HFF-Myc (cell line): ENCODE measurements around the gene BOC.

Experiments used
- DNase-seq: peaks from one replicate; pipeline ENCODE4 v3.0.0-alpha.2; 2011; ENCODE audit warnings: low read depth; ENCODE audit errors: extremely low read depth
- H3K4me3 ChIP-seq: replicated peaks from 2 replicates; pipeline ENCODE4 v1.5.1; 2011; ENCODE audit warnings: low read depth, mild to moderate bottlenecking, control low read depth, low read length
- CTCF ChIP-seq: IDR thresholded peaks from 2 replicates; pipeline ENCODE4 v1.5.1; 2012; ENCODE audit warnings: mild to moderate bottlenecking, low read depth, low read length, control low read depth; ENCODE audit errors: missing control alignments

The BOC gene

GRCh38 chr3:113174304-113174703, 37.1 kb upstream of the BOC start:
- no peak for DNase-seq
- no peak for TF ChIP-seq CTCF
- H3K4me3 ChIP-seq = no peak overlapping the region

- no peak for TF ChIP-seq CTCF
- DNase-seq = no peak
- no peak overlapping the region for H3K4me3 ChIP-seq
Observed at GRCh38 chr3:113174801-113175485, 36.4 kb upstream of the BOC start.

- no peak overlapping the region for H3K4me3 ChIP-seq
- no peak for TF ChIP-seq CTCF
- DNase-seq = no peak
Observed at GRCh38 chr3:113177526-113177925, 33.8 kb upstream of the BOC start.

- DNase-seq = no peak
- H3K4me3 ChIP-seq = no peak overlapping the region
- TF ChIP-seq CTCF = no peak
Observed at GRCh38 chr3:113179235-113179824, 32.0 kb upstream of the BOC start.

- no peak for DNase-seq
Observed at GRCh38 chr3:113183748-113184661, 27.4 kb upstream of the BOC start.

More at GRCh38 chr3:113183748-113184661, 27.4 kb upstream of the BOC start:
- no peak for TF ChIP-seq CTCF
- H3K4me3 ChIP-seq = no peak overlapping the region
